Activated T-cell treated with anti-CD3 and anti-CD28 coated beads, Interleukin-2, amount 50 U/mL, for 48 hours (primary cell): ENCODE data around the gene MUCL3.
"Not testable (repeated sequence)": the region's sequence is repeated elsewhere in the genome, so short reads cannot be mapped to it uniquely, and the experiment has no call there.

Experiments
- DNase-seq, 2 experiments: peaks; one replicate each; pipeline ENCODE4 v3.0.0-alpha.2; 2020

The MUCL3 gene

DNA sequence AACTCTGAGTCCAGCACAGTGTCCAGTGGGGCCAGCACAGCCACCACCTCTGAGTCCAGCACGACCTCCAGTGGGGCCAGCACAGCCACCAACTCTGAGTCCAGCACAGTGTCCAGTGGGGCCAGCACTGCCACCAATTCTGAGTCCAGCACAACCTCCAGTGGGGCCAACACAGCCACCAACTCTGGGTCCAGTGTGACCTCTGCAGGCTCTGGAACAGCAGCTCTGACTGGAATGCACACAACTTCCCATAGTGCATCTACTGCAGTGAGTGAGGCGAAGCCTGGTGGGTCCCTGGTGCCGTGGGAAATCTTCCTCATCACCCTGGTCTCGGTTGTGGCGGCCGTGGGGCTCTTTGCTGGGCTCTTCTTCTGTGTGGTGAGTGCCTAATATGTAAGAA, 46.5 kb downstream of the MUCL3 start:
- no peak for DNase-seq

DNA sequence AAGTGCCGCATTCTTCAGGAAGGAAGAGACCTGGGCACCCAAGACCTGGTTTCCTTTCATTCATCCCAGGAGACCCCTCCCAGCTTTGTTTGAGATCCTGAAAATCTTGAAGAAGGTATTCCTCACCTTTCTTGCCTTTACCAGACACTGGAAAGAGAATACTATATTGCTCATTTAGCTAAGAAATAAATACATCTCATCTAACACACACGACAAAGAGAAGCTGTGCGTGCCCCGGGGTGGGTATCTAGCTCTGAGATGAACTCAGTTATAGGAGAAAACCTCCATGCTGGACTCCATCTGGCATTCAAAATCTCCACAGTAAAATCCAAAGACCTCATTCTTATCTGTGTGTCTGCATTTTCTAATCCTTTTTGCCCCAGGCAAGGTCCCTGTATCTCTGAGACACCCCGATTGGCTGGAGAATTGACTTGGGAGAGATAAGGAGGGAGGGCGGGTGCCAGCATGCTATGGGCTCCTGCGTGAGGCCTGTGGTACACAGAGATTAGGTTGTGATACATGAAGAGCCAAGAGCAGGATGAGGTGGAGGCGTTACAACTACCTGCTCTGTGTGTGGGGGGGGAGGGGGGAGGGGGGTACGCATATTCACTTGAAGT, 47.5 kb downstream of the MUCL3 start:
- no peak for DNase-seq

- no peak for DNase-seq
Observed at GRCh38 chr6:30990422-30991086, 49.8 kb downstream of the MUCL3 start.

DNA sequence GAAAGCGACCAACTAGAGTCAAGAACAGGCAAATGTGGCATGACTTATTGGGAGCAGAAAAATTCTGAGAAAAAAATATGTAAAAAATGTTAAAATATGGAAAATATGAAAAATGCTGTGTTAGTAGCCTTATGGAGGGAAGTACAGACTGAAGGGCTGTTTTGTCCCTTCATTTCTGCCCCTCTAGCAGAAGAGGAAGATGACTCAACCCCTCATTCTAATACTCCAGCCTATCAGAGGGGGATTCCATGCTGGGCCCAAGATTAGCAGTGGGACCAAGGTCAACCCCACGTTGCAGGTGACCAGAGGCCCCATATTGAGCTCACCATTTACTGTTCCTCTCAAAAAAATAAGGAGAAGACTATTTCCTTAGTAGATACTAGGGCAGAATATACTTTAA, 51.1 kb downstream of the MUCL3 start:
- DNase-seq, result no peak

GRCh38 chr6:30997301-30997700, 56.5 kb downstream of the MUCL3 start:
- DNase-seq, result no peak

GRCh38 chr6:30998785-30999184, 58.0 kb downstream of the MUCL3 start:
- DNase-seq, result no peak

DNA sequence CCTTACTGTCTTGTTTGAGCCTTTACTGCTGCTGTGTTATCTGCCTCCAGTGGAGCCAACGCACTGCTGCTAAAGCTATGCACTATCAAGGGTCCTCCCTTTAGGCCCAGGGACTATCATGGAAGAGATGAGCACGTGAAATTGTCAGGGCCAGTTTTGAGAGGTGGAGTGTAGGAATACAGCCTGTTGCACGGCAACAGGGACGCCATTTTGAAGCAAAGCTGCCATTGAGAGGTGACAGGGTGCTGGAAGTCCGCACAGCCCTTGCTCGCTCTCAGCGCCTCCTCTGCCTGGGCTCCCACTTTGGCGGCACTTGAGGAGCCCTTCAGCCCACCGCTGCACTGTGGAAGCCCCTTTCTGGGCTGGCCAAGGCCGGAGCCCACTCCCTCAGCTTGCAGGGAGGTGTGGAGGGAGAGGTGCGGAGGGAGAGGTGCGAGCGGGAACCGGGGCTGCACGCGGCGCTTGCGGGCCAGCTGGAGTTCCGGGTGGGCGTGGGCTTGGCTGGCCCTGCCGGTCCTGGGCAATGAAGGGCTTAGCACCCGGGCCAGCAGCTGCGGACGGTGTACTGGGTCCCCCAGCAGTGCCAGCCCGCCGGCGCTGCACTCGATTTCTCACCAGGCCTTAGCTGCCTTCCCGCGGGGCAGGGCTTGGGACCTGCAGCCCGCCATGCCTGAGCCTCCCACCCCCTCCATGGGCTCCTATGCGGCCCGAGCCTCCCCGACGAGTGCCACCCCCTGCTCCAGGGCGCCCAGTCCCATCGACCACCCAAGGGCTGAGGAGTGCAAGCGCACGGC, 59.5 kb downstream of the MUCL3 start:
- DNase-seq, result not testable (repeated sequence)

DNA sequence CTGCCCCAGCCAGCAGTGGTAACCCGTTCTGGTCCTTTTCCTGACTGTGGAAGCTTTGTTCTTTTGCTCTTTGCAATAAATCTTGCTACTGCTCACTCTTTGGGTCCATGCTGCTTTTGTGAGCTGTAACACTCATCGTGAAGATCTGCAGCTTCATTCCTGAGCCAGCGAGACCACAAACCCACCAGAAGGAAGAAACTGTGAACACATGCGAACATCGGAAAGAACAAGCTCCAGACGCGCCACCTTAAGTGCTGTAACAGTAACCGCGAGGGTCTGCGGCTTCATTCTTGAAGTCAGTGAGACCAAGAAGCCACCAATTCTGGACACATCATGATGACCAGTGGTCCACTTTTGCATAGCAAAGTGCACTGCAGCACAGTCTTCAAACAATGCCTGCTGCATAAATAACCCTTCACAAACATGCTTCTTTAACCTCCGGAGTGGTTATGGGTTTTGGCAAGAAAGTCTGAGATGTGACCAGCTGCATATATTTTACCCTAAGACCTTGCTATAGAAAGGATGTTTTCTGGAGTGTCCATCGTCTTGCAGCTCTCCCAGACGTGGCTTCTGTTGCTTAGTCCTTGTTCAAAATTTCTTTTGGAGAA, 60.6 kb downstream of the MUCL3 start:
- no peak for DNase-seq

DNA sequence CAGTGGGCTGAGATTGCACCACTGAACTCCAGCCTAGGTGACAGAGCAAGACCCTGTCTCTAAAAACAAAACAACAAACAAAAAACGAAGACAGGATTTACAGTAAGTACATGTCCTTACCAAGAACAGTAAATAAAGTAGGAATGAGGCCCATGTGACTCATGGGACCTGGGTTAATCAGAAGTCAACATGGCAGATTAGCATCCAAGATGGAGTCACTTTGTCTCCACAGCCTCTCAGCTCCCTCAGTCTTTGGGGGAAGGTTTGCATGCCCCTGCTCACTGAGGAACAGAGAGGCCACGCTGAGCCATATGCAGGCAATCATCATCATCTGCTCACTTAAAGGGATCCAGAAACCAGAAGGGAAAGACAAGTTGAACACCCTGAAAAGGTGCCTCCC, 61.7 kb downstream of the MUCL3 start:
- no peak for DNase-seq
